ENCODE measurements around the gene PTBP3. TPM values are rescaled to one million over a fixed set of nuclear protein-coding genes. Genes with fewer than 3 reads are reported as not detected.

The PTBP3 gene
- total RNA-seq, 1 experiment from 2014 or later = 23.2 TPM

- no peaks in the 10 kb centered on the region for H3K9me2 ChIP-seq (replicated peaks; ENCODE audit: low read length)
- H3K27me3 ChIP-seq (ENCODE audit: low read length) = no peaks in the 10 kb centered on the region
- intact Hi-C loops (cut with micrococcal nuclease) = no loop called here
- BruUV-seq (replicated peaks) = no TSS peak
- DNase-seq = peak; percentile 38
- H3K4me1 ChIP-seq (ENCODE audit: insufficient read depth, low read length) = peaks cover 49% of the 10 kb centered on the region
- H2AFZ ChIP-seq (ENCODE audit: low read length) = no peak overlapping the region
- H3K9ac ChIP-seq (ENCODE audit: low read length) = peak overlapping the region; percentile 65; the same call in 1 of the 2 replicates
- H3K4me2 ChIP-seq (ENCODE audit: low read length) = peak overlapping the region; percentile 62; the same call in 1 of the 2 replicates
- H3K4me3 ChIP-seq (ENCODE audit: low read length) = no peak overlapping the region
- ChIA-PET CTCF (no interaction called here), POLR2A (ENCODE audit: unreplicated experiment) (no interaction called here)
- no peak for TF ChIP-seq EZH2phosphoT487 (IDR thresholded peaks at IDR 0.05; ENCODE audit: borderline replicate concordance, low read length)
- H3K36me3 ChIP-seq (ENCODE audit: low read depth, low read length) = no peaks in the 10 kb centered on the region
- H4K20me1 ChIP-seq (ENCODE audit: low read length) = no peaks in the 10 kb centered on the region
- no peaks in the 10 kb centered on the region for H3K9me3 ChIP-seq (ENCODE audit: low read length)
- H3F3A ChIP-seq (ENCODE audit: low read length, unreplicated experiment) = no peaks in the 10 kb centered on the region
- H3K27ac ChIP-seq (ENCODE audit: low read length) = peak overlapping the region; percentile 94
- peaks cover 7% of the 10 kb centered on the region; the same call in 1 of the 2 replicates for H3K79me2 ChIP-seq (ENCODE audit: low read length)
- ATAC-seq = no peak
Observed at GRCh38 chr9:112169368-112169767, 164.1 kb downstream of the PTBP3 start.

- peak overlapping the region; percentile 27 for H3K4me2 ChIP-seq (ENCODE audit: low read length)
- BruUV-seq (replicated peaks) = no TSS peak
Observed at GRCh38 chr9:112168197-112168596, 165.2 kb downstream of the PTBP3 start.

More at GRCh38 chr9:112168197-112168596, 165.2 kb downstream of the PTBP3 start:
- TF ChIP-seq EZH2phosphoT487 (IDR thresholded peaks at IDR 0.05; ENCODE audit: borderline replicate concordance, low read length) (no peak), EZH2 (IDR thresholded peaks at IDR 0.05; ENCODE audit: low read length, unreplicated experiment) (no peak), CTCF (conservative IDR thresholded peaks at IDR 0.05; ENCODE audit: low read depth, low read length) (no peak)
- Histone ChIP-seq H3K9me2 (replicated peaks; ENCODE audit: low read length) (no peaks in the 10 kb centered on the region), H4K20me1 (ENCODE audit: low read length) (no peaks in the 10 kb centered on the region), H3K27ac (ENCODE audit: low read length) (peak overlapping the region; percentile 94), H3K4me1 (ENCODE audit: insufficient read depth, low read length) (peaks cover 42% of the 10 kb centered on the region), H3F3A (ENCODE audit: low read length, unreplicated experiment) (no peaks in the 10 kb centered on the region), H2AFZ (ENCODE audit: low read length) (no peak overlapping the region), H3K9me3 (ENCODE audit: low read length) (no peaks in the 10 kb centered on the region), H3K36me3 (ENCODE audit: low read depth, low read length) (no peaks in the 10 kb centered on the region), H3K4me3 (ENCODE audit: low read length) (no peak overlapping the region), H3K9ac (ENCODE audit: low read length) (0 out of 2 replicates have a peak overlapping the region, but pooled peaks have one; percentile 25), H3K27me3 (ENCODE audit: low read length) (no peaks in the 10 kb centered on the region), H3K79me2 (ENCODE audit: low read length) (peaks cover 7% of the 10 kb centered on the region; the same call in 1 of the 2 replicates)
- ChIA-PET POLR2A (ENCODE audit: unreplicated experiment) (no interaction called here), CTCF (no interaction called here)
- no peak for ATAC-seq
- DNase-seq = peak; percentile 42
- intact Hi-C loops (cut with micrococcal nuclease) = no loop called here

Other genes with a start within 250 kb of the PTBP3 start
- 7.4 and 9.3 TPM in 2 replicates for gene SUSD1, start 158.3 kb downstream of the PTBP3 start, total RNA-seq (2014; rRNA removed)
- 24.6 and 37.0 TPM in 2 replicates for gene HSDL2, start 46.5 kb upstream of the PTBP3 start, total RNA-seq (2014; rRNA removed)
- gene KIAA1958, start 153.2 kb upstream of the PTBP3 start, total RNA-seq (2014; rRNA removed) = 3.7 and 4.2 TPM in 2 replicates

Data from PC-3 (cell line).